GM23248 (cell line): ENCODE measurements around the gene CHERP. TPM values are rescaled to one million over a fixed set of nuclear protein-coding genes. Genes with fewer than 3 reads are reported as not detected.

Experiments
- DNase-seq: peaks from one replicate; pipeline ENCODE4 v3.0.0-alpha.2; 2015
- H2AFZ ChIP-seq: fragments of 200-600 bp; sonication (generic); 2 replicates; pipeline ENCODE4 v1.6.1; 2016; ENCODE audit warnings: antibody characterized with exemption
- H3F3A ChIP-seq: fragments of 200-600 bp; sonication (generic); 2 replicates; pipeline ENCODE4 v1.6.1; 2016; ENCODE audit warnings: mild to moderate bottlenecking, antibody characterized with exemption, mixed run types; ENCODE audit not compliant: insufficient read depth
- H3K27ac ChIP-seq: fragments of 200-600 bp; sonication (generic); 2 replicates; pipeline ENCODE4 v1.5.1; 2016; ENCODE audit warnings: mild to moderate bottlenecking
- H3K27me3 ChIP-seq: fragments of 200-600 bp; sonication (generic); replicated peaks from 2 replicates; pipeline ENCODE4 v1.6.1; 2016; ENCODE audit warnings: mild to moderate bottlenecking; ENCODE audit not compliant: insufficient read depth
- H3K36me3 ChIP-seq: fragments of 200-600 bp; sonication (generic); 2 replicates; pipeline ENCODE4 v1.6.1; 2016; ENCODE audit warnings: low read depth, mild to moderate bottlenecking
- H3K4me1 ChIP-seq: fragments of 200-600 bp; sonication (generic); 2 replicates; pipeline ENCODE4 v1.6.1; 2016; ENCODE audit warnings: mild to moderate bottlenecking; ENCODE audit not compliant: insufficient read depth
- H3K4me2 ChIP-seq: fragments of 200-600 bp; sonication (generic); one replicate; pipeline ENCODE4 v1.6.1; 2016; ENCODE audit warnings: mild to moderate bottlenecking; ENCODE audit not compliant: unreplicated experiment
- H3K4me3 ChIP-seq: fragments of 200-600 bp; sonication (generic); 2 replicates; pipeline ENCODE4 v1.5.1; 2016; ENCODE audit warnings: mild to moderate bottlenecking
- H3K79me2 ChIP-seq: fragments of 200-600 bp; sonication (generic); 2 replicates; pipeline ENCODE4 v1.6.1; 2016; ENCODE audit warnings: mild to moderate bottlenecking; ENCODE audit not compliant: insufficient read depth
- H3K9ac ChIP-seq: fragments of 200-600 bp; sonication (generic); 2 replicates; pipeline ENCODE4 v1.6.1; 2016; ENCODE audit warnings: mild to moderate bottlenecking
- H3K9me2 ChIP-seq: fragments of 200-600 bp; sonication (generic); 2 replicates; pipeline ENCODE4 v1.6.1; 2016; ENCODE audit warnings: mixed run types, mild to moderate bottlenecking, moderate library complexity; ENCODE audit not compliant: insufficient read depth
- H3K9me3 ChIP-seq: fragments of 200-600 bp; sonication (generic); one replicate; pipeline ENCODE4 v1.6.1; 2017; ENCODE audit warnings: low read depth
- H4K20me1 ChIP-seq: fragments of 200-600 bp; sonication (generic); 2 replicates; pipeline ENCODE4 v1.6.0; 2016; ENCODE audit not compliant: insufficient read depth
- EZH2 ChIP-seq: fragments of 200-600 bp; sonication (generic); IDR thresholded peaks from 2 replicates; pipeline ENCODE4 v1.6.1; 2018; ENCODE audit warnings: antibody characterized with exemption, mild to moderate bottlenecking; ENCODE audit not compliant: insufficient read depth, poor library complexity, severe bottlenecking
- EZH2phosphoT487 ChIP-seq: fragments of 200-600 bp; sonication (generic); IDR thresholded peaks from 2 replicates; pipeline ENCODE4 v1.6.1; 2018; ENCODE audit warnings: antibody characterized with exemption, moderate library complexity, mild to moderate bottlenecking, low read depth; ENCODE audit not compliant: insufficient read depth
- WGBS, 2 experiments: methylation state at CpG; one replicate each; pipeline ENCODE4 v1.1.6; 2015 to 2017; ENCODE audit warnings: low lambda C conversion rate in 2 of 2, low coverage in 1 of 2; ENCODE audit errors: missing lambda C conversion rate in 2 of 2; 5-methylcytosine and 5-hydroxymethylcytosine counted together
- in situ Hi-C: fragments of 300-500 bp; cut with MboI; formaldehyde crosslinking; loops from 2 replicates; pipeline ENCODE4 v1.15.0; 2020
- polyA plus RNA-seq: library from polyadenylated mRNA; unstranded; fragments of >200 nt; fragmentation: Nextera tagmentation; extraction: Ambion mirVana; gene quantifications from 2 replicates; pipeline ENCODE4 v1.2.1, GENCODE V29; 2016
- total RNA-seq: library from RNA; depleted of rRNA; stranded (reverse); fragments of >200 nt; shearing (Covaris generic); gene quantifications from 2 replicates; pipeline ENCODE4 v1.2.3, GENCODE V29; 2014

CHERP gene
- total and polyA plus RNA-seq, 2 experiments from 2014 or later, result 1.4 to 16.8 TPM

GRCh38 chr19:16504271-16504670 is 38.0 kb downstream of the CHERP start:
- Histone ChIP-seq H3K4me1 (peaks cover 5% of the 10 kb centered on the region; the same call in 1 of the 2 replicates), H3F3A (no peaks in the 10 kb centered on the region), H3K9me3 (no peaks in the 10 kb centered on the region), H3K79me2 (peaks cover 17% of the 10 kb centered on the region), H3K4me3 (no peak overlapping the region), H4K20me1 (no peaks in the 10 kb centered on the region), H2AFZ (no peak overlapping the region), H3K36me3 (no peaks in the 10 kb centered on the region), H3K4me2 (no peak overlapping the region), H3K9ac (no peak overlapping the region), H3K27ac (no peak overlapping the region), H3K9me2 (no peaks in the 10 kb centered on the region), H3K27me3 (no peaks in the 10 kb centered on the region)
- TF ChIP-seq EZH2, result no peak
- TF ChIP-seq EZH2phosphoT487, result no peak
- 73 to 80% methylated on average over 3 of the region's 3 CpGs for WGBS, 2 experiments
- no peak for DNase-seq
- in situ Hi-C loops, result no loop called here

- 0 out of 2 replicates have a peak, but pooled peaks cover 3% of the 10 kb centered on the region for H3K4me1 ChIP-seq
- TF ChIP-seq EZH2 (no peak), EZH2phosphoT487 (no peak)
- no peaks in the 10 kb centered on the region for H4K20me1 ChIP-seq
- no peaks in the 10 kb centered on the region for H3K9me3 ChIP-seq
- H3K9me2 ChIP-seq, result no peaks in the 10 kb centered on the region
- no peak overlapping the region for H3K4me3 ChIP-seq
- no peaks in the 10 kb centered on the region for H3K36me3 ChIP-seq
- no peak overlapping the region for H3K27ac ChIP-seq
- in situ Hi-C loops, result no loop called here
- DNase-seq, result no peak
- 84 to 86% methylated on average over 6 of the region's 6 CpGs for WGBS, 2 experiments
- H2AFZ ChIP-seq, result no peak overlapping the region
- peaks cover 41% of the 10 kb centered on the region for H3K79me2 ChIP-seq
- no peak overlapping the region for H3K4me2 ChIP-seq
- H3F3A ChIP-seq, result no peaks in the 10 kb centered on the region
- no peak overlapping the region for H3K9ac ChIP-seq
- no peaks in the 10 kb centered on the region for H3K27me3 ChIP-seq
Measured at GRCh38 chr19:16497837-16498236, 44.4 kb downstream of the CHERP start.

DNA sequence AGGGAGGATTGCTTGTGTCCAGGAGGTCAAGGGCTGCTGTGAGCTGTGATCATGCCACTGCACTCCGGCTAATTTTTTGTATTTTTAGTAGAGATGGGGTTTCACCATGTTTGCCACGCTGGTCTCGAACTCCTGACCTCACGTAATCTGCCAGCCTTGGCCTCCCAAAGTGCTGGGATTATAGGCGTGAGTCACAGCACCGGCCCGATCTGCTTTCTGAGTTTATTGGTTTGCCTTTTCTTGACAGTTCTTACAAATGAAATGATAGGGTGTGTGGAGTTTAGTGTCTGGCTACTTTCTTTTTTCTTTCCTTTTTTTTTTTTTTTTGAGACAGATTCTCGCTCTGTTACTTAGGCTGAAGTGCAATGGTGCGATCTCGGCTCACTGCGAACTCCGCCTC is 45.2 kb downstream of the CHERP start:
- H3F3A ChIP-seq, result no peaks in the 10 kb centered on the region
- peak overlapping the region; percentile 94 for H2AFZ ChIP-seq
- H4K20me1 ChIP-seq, result no peaks in the 10 kb centered on the region
- peak overlapping the region; percentile 70 for H3K4me2 ChIP-seq
- 51 to 52% methylated on average over 11 to 12 of the region's 12 CpGs for whole genome bisulfite sequencing, 2 experiments
- peak overlapping the region; percentile 82 for H3K4me3 ChIP-seq
- TF ChIP-seq EZH2, result no peak
- no peak for TF ChIP-seq EZH2phosphoT487
- peak overlapping the region; percentile 92 for H3K27ac ChIP-seq
- no peaks in the 10 kb centered on the region for H3K36me3 ChIP-seq
- H3K79me2 ChIP-seq, result peaks cover 41% of the 10 kb centered on the region
- H3K4me1 ChIP-seq, result 0 out of 2 replicates have a peak, but pooled peaks cover 3% of the 10 kb centered on the region
- H3K9me3 ChIP-seq, result no peaks in the 10 kb centered on the region
- no peaks in the 10 kb centered on the region for H3K9me2 ChIP-seq
- peak; percentile 42 for DNase-seq
- in situ Hi-C loops, result no loop called here
- no peaks in the 10 kb centered on the region for H3K27me3 ChIP-seq
- peak overlapping the region; percentile 91 for H3K9ac ChIP-seq

DNA sequence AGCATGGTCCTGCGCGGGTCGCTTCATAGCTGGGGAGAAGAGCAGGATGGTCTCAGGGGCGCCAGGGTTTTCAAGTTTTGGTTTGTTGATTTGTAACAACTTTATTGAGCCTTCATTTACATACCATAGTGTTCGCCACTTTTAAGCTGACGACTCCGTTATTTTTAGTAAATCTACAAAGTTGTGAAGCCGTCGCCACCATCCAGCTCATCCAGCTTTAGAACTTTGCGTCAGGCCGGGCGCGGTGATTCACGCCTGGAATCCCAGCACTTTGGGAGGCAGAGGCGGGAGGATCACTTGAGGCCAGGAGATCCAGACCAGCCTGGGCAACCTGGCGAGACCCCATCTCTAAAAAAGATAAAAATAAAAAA is 45.6 kb downstream of the CHERP start:
- in situ Hi-C loops, result no loop called here
- 1 to 3% methylated on average over 16 of the region's 16 CpGs for WGBS, 2 experiments
- H3K4me1 ChIP-seq, result 0 out of 2 replicates have a peak, but pooled peaks cover 3% of the 10 kb centered on the region
- H3K9me2 ChIP-seq, result no peaks in the 10 kb centered on the region
- H3K4me3 ChIP-seq, result peak overlapping the region; percentile 82
- peak overlapping the region; percentile 92 for H3K27ac ChIP-seq
- H3F3A ChIP-seq, result no peaks in the 10 kb centered on the region
- H3K4me2 ChIP-seq, result peak overlapping the region; percentile 70
- H3K79me2 ChIP-seq, result peaks cover 41% of the 10 kb centered on the region
- H3K27me3 ChIP-seq, result no peaks in the 10 kb centered on the region
- TF ChIP-seq EZH2 (no peak), EZH2phosphoT487 (no peak)
- DNase-seq, result peak; percentile 91
- H3K9ac ChIP-seq, result peak overlapping the region; percentile 91
- H4K20me1 ChIP-seq, result no peaks in the 10 kb centered on the region
- H2AFZ ChIP-seq, result peak overlapping the region; percentile 94
- H3K9me3 ChIP-seq, result no peaks in the 10 kb centered on the region
- no peaks in the 10 kb centered on the region for H3K36me3 ChIP-seq
